Pancreas (tissue), 10 donors: Measurements from ENCODE around the gene AGXT2. TPM values are rescaled to one million over a fixed set of nuclear protein-coding genes. Genes with fewer than 3 reads are reported as not detected.

Source experiments
- ATAC-seq, 4 donors: fragments of 200-7000 bp; cut with Tn5 transposase; one replicate each; pipeline versions ENCODE4 v1.8.0 to v1.9.1; 2020; ENCODE audit warnings: mild to moderate bottlenecking in 4 of 4, moderate library complexity in 4 of 4
- DNase-seq, 6 donors: peaks; one replicate each; pipeline ENCODE4 v3.0.0-alpha.2; 2020
- FAIRE-seq: peaks from 2 replicates; lab custom pipeline; 2012; peaks lifted over from hg19 to GRCh38; lab: Jason Lieb, UNC
- H3K27ac ChIP-seq, 4 donors: fragments of 200-600 bp; sonication (generic); 1 replicate in 3 of 4; 2 replicates in 1 of 4; pipeline versions ENCODE4 v1.5.0 to v1.8.0; 2020
- H3K27me3 ChIP-seq, 4 donors: fragments of 200-600 bp; one replicate each; pipeline ENCODE4 v1.8.0; 2021
- H3K36me3 ChIP-seq, 3 donors: fragments of 200-600 bp; sonication (generic) in 1 of 3; one replicate each; pipeline versions ENCODE4 v1.5.0 to v1.8.0; 2020 to 2021
- H3K4me1 ChIP-seq, 3 donors: fragments of 200-600 bp; one replicate each; pipeline ENCODE4 v1.8.0; 2021
- H3K4me3 ChIP-seq, 4 donors: fragments of 200-600 bp; sonication (generic) in 2 of 4; one replicate each; pipeline versions ENCODE4 v1.5.0 to v1.8.0; 2020 to 2021
- H3K9me3 ChIP-seq, 4 donors: fragments of 200-600 bp; one replicate each; pipeline ENCODE4 v1.8.0; 2021
- CTCF ChIP-seq, 4 donors: fragments of 200-600 bp; sonication (generic) in 3 of 4; IDR thresholded peaks; one replicate each; pipeline versions ENCODE4 v1.5.0 to v1.8.0; 2021; ENCODE audit warnings: antibody characterized with exemption in 4 of 4
- WGBS, 2 donors: extraction: QIAGEN DNeasy Blood & Tissue Kit; methylation state at CpG; one replicate each; pipeline ENCODE4 v1.1.7; 2013; 5-methylcytosine and 5-hydroxymethylcytosine counted together
- intact Hi-C, 3 donors: fragments of 100-400 bp; cut with DNase I; formaldehyde crosslinking; loops; one replicate each; pipeline versions ENCODE4 v1.11.1 to v1.14.2; 2022
- polyA plus RNA-seq, 2 donors: library from polyadenylated mRNA; stranded (reverse); fragments of 200-250 nt; gene quantifications; one replicate each; pipeline ENCODE4 v1.2.3, GENCODE V29; 2013
- total RNA-seq, 6 donors: library from RNA; stranded (reverse); fragmentation: NEBNext Ultra II Directional in 4 of 6; extraction: Animal tissue kit (Norgen Biotek cat#: 25700) in 4 of 6; gene quantifications; one replicate each; pipeline versions ENCODE4 v1.2.1 to v1.2.4, GENCODE V29; 2021 to 2023
- donor health status: healthy with polysubstance abuse.
- donor health status: DM: no; HTN: no; CAD: no; lungs with moderate emphysema.
- donor health status: DM: no; HTN: no; CAD: no.
- donor health status: control.
- donor health status: control.
- donor health status: Bipolar disorder and iron deficiency.
- donor health status: DM: yes; HTN: yes; CAD: no.
- donor health status: DM: no; HTN: no; CAD: no.
- donor health status: DM: no; HTN: no; CAD: no.
- donor health status: DM: yes; HTN: yes; CAD: no.

Gene AGXT2
- total RNA-seq: not detected
- not detected for polyA plus RNA-seq

GRCh38 chr5:35047785-35048404 is at the start of gene AGXT2:
Gene AGXT2, minus strand, starts transcription at chr5:35047949. Its CDS starts 57 bp downstream, at chr5:35047892.
- WGBS, 2 donors: 63 to 66% methylated on average over 8 of the region's 8 CpGs
- Histone ChIP-seq H3K4me3 (no peak within 1 kb of the TSS), H3K27me3 (no peaks in the 10 kb centered on the region), H3K4me1 (peaks cover 0 to 7% (median 4%) of the 10 kb centered on the region in 3 donors), H3K27ac (no peak within 1 kb of the TSS), H3K36me3 (no peaks in the 10 kb centered on the region), H3K9me3 (no peaks in the 10 kb centered on the region)
- FAIRE-seq (no peak), DNase-seq (no peak), ATAC-seq (no peak)
- TF ChIP-seq CTCF (IDR thresholded peaks at IDR 0.05): no peak
- intact Hi-C loops: no loop called here

- no peaks in the 10 kb centered on the region for H3K9me3 ChIP-seq
- no peak overlapping the region for H3K4me3 ChIP-seq
- 44 to 60% methylated on average over 1 of the region's 1 CpG for whole genome bisulfite sequencing, 2 donors
- no peaks in the 10 kb centered on the region for H3K27me3 ChIP-seq
- intact Hi-C loops: loop anchor here in 2 of 3 donors (10.0 kb wide), 1 partner anchor 98 kb away; no protein-coding TSS in a partner anchor
- H3K4me1 ChIP-seq: peaks cover 12 to 19% (median 15%) of the 10 kb centered on the region in 3 donors
- H3K36me3 ChIP-seq: no peaks in the 10 kb centered on the region
- no peak for DNase-seq
- no peak overlapping the region for H3K27ac ChIP-seq
- no peak for ATAC-seq
- no peak for TF ChIP-seq CTCF (IDR thresholded peaks at IDR 0.05)
- no peak for FAIRE-seq
Observed at GRCh38 chr5:35096932-35097331, 49.2 kb upstream of the AGXT2 start.

GRCh38 chr5:35096216-35096615 is 48.5 kb upstream of the AGXT2 start:
- DNase-seq: peak in 1 of 6 donors; percentile 33

GRCh38 chr5:35095366-35095765 is 47.6 kb upstream of the AGXT2 start:
- WGBS, 2 donors: 39 to 52% methylated on average over 3 of the region's 3 CpGs
- peak; percentile 30 to 59 (median 36) for ATAC-seq
- Histone ChIP-seq H3K36me3 (no peaks in the 10 kb centered on the region), H3K4me3 (no peak overlapping the region), H3K4me1 (peaks cover 12 to 19% (median 15%) of the 10 kb centered on the region in 3 donors), H3K27me3 (no peaks in the 10 kb centered on the region), H3K9me3 (no peaks in the 10 kb centered on the region), H3K27ac (peak overlapping the region in 2 of 4 donors; percentile 57 to 75)
- DNase-seq: peak in 1 of 6 donors; percentile 15
- FAIRE-seq: no peak
- no peak for TF ChIP-seq CTCF (IDR thresholded peaks at IDR 0.05)
- intact Hi-C loops: loop anchor here in 2 of 3 donors (10.0 kb wide), 1 partner anchor 99 kb away; no protein-coding TSS in a partner anchor

More at GRCh38 chr5:35096216-35096615, 48.5 kb upstream of the AGXT2 start:
- Histone ChIP-seq H3K4me1 (peaks cover 12 to 19% (median 15%) of the 10 kb centered on the region in 3 donors), H3K27ac (peak overlapping the region in 3 of 4 donors; percentile 23 to 75 (median 57)), H3K9me3 (no peaks in the 10 kb centered on the region), H3K27me3 (no peaks in the 10 kb centered on the region), H3K4me3 (no peak overlapping the region), H3K36me3 (no peaks in the 10 kb centered on the region)
- FAIRE-seq: no peak
- ATAC-seq: peak in 3 of 4 donors; percentile 16 to 51 (median 46)
- 32 to 42% methylated on average over 3 of the region's 3 CpGs for WGBS, 2 donors
- no peak for TF ChIP-seq CTCF (IDR thresholded peaks at IDR 0.05)
- intact Hi-C loops: loop anchor here in 2 of 3 donors (10.0 kb wide), 1 partner anchor 99 kb away; no protein-coding TSS in a partner anchor
